ENCODE data around the gene PDGFRB.
A peak's percentile ranks its signal among the peaks of the same experiment; 100 is the strongest.

Gene PDGFRB

GRCh38 chr5:150080696-150081435 lies 74.8 kb downstream of the PDGFRB start:
- no peak for DNase-seq

GRCh38 chr5:150079909-150080461 lies 75.7 kb downstream of the PDGFRB start:
- no peak for DNase-seq

- no peak for DNase-seq
Observed at GRCh38 chr5:150078802-150079689, 76.6 kb downstream of the PDGFRB start.

- DNase-seq, result no peak
Observed at GRCh38 chr5:150077996-150078801, 77.4 kb downstream of the PDGFRB start.

GRCh38 chr5:150077060-150077459 lies 78.6 kb downstream of the PDGFRB start:
- no peak for DNase-seq

- DNase-seq, result no peak
Observed at GRCh38 chr5:150075806-150076205, 79.8 kb downstream of the PDGFRB start.

- DNase-seq, result no peak
Observed at GRCh38 chr5:150075233-150075632, 80.4 kb downstream of the PDGFRB start.

- DNase-seq, result no peak
Observed at GRCh38 chr5:150073677-150074076, 82.0 kb downstream of the PDGFRB start.

GRCh38 chr5:150073086-150073625 lies 82.5 kb downstream of the PDGFRB start:
- DNase-seq, result no peak

- DNase-seq, result no peak
Observed at GRCh38 chr5:150070821-150071220, 84.8 kb downstream of the PDGFRB start.

GRCh38 chr5:150069672-150070627 lies 85.7 kb downstream of the PDGFRB start:
- DNase-seq, result no peak

GRCh38 chr5:150068961-150069645 lies 86.5 kb downstream of the PDGFRB start:
- DNase-seq, result no peak

- DNase-seq, result no peak
Observed at GRCh38 chr5:150068472-150068871, 87.2 kb downstream of the PDGFRB start.

- no peak for DNase-seq
Observed at GRCh38 chr5:150068071-150068470, 87.6 kb downstream of the PDGFRB start.

GRCh38 chr5:150067405-150067960 lies 88.2 kb downstream of the PDGFRB start:
- no peak for DNase-seq

GRCh38 chr5:150066901-150067396 lies 88.7 kb downstream of the PDGFRB start:
- peak; percentile 29 for DNase-seq

- no peak for DNase-seq
Observed at GRCh38 chr5:150066436-150066835, 89.2 kb downstream of the PDGFRB start.

GRCh38 chr5:150065886-150066285 lies 89.8 kb downstream of the PDGFRB start:
- DNase-seq, result no peak

- DNase-seq, result peak; percentile 5
Observed at GRCh38 chr5:150065346-150065745, 90.3 kb downstream of the PDGFRB start.

GRCh38 chr5:150064681-150065220 lies 90.9 kb downstream of the PDGFRB start:
- no peak for DNase-seq

All from NCI-H226 (cell line).